ENCODE data around the gene C8G. TPM values are rescaled to one million over a fixed set of nuclear protein-coding genes. Genes with fewer than 3 reads are reported as not detected.
A peak's percentile ranks its signal among the peaks of the same experiment; 100 is the strongest.

C8G gene
- total RNA-seq, 6 experiments from 2014 or later = 248 to 755 (median 453) TPM

- no peaks in the 10 kb centered on the region for H3K27me3 ChIP-seq
These were observed 35.8 kb downstream of the C8G start for GRCh38 chr9:136980669-136981478.

GRCh38 chr9:136981588-136982231 lies 36.7 kb downstream of the C8G start:
- peak; percentile 35 to 61 (median 56) for ATAC-seq

More at GRCh38 chr9:136980669-136981478, 35.8 kb downstream of the C8G start:
- no peaks in the 10 kb centered on the region for H3K36me3 ChIP-seq
- TF ChIP-seq, protein P1, sequence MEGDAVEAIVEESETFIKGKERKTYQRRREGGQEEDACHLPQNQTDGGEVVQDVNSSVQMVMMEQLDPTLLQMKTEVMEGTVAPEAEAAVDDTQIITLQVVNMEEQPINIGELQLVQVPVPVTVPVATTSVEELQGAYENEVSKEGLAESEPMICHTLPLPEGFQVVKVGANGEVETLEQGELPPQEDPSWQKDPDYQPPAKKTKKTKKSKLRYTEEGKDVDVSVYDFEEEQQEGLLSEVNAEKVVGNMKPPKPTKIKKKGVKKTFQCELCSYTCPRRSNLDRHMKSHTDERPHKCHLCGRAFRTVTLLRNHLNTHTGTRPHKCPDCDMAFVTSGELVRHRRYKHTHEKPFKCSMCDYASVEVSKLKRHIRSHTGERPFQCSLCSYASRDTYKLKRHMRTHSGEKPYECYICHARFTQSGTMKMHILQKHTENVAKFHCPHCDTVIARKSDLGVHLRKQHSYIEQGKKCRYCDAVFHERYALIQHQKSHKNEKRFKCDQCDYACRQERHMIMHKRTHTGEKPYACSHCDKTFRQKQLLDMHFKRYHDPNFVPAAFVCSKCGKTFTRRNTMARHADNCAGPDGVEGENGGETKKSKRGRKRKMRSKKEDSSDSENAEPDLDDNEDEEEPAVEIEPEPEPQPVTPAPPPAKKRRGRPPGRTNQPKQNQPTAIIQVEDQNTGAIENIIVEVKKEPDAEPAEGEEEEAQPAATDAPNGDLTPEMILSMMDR (IDR thresholded peaks at IDR 0.05) = no peak
- TF ChIP-seq POLR2A (IDR thresholded peaks at IDR 0.05) = no peak
- H3K27ac ChIP-seq = no peak overlapping the region
- ATAC-seq = no peak
- no peaks in the 10 kb centered on the region for H3K9me3 ChIP-seq
- intact Hi-C loops (cut with DNase I) = no loop called here
- no peak for DNase-seq
- 84% methylated on average over 5 of the region's 16 CpGs for WGBS (ENCODE audit: insufficient coverage, low coverage, low lambda C conversion rate, missing lambda C conversion rate)
- H3K4me1 ChIP-seq = no peaks in the 10 kb centered on the region
- no peak overlapping the region for H3K4me3 ChIP-seq

GRCh38 chr9:136982232-136983051 lies 37.4 kb downstream of the C8G start, which contains the start of gene LCNL1:
TSS of gene LCNL1 (plus strand) at chr9:136982993. CDS start at chr9:136983587, 594 bp downstream.
- DNase-seq = no peak
- no peak within 1 kb of the TSS for H3K27ac ChIP-seq
- no CpG with 5 or more reads among the region's 18 CpGs for WGBS (ENCODE audit: insufficient coverage, low coverage, low lambda C conversion rate, missing lambda C conversion rate)

More at GRCh38 chr9:136981588-136982231, 36.7 kb downstream of the C8G start:
- H3K4me3 ChIP-seq = no peak overlapping the region
- no peak for DNase-seq
- no peaks in the 10 kb centered on the region for H3K9me3 ChIP-seq
- no peaks in the 10 kb centered on the region for H3K4me1 ChIP-seq
- no peak overlapping the region for H3K27ac ChIP-seq
- TF ChIP-seq POLR2A (IDR thresholded peaks at IDR 0.05) = no peak
- TF ChIP-seq, protein P1 (IDR thresholded peaks at IDR 0.05) = no peak
- intact Hi-C loops (cut with DNase I) = no loop called here
- no peaks in the 10 kb centered on the region for H3K27me3 ChIP-seq
- H3K36me3 ChIP-seq = no peaks in the 10 kb centered on the region
- WGBS (ENCODE audit: insufficient coverage, low coverage, low lambda C conversion rate, missing lambda C conversion rate) = 84% methylated on average over 8 of the region's 17 CpGs

GRCh38 chr9:136983167-136983566 lies 38.1 kb downstream of the C8G start:
- Histone ChIP-seq H3K4me3 (no peak overlapping the region), H3K4me1 (no peaks in the 10 kb centered on the region), H3K27ac (no peak overlapping the region), H3K36me3 (no peaks in the 10 kb centered on the region), H3K27me3 (no peaks in the 10 kb centered on the region), H3K9me3 (no peaks in the 10 kb centered on the region)
- TF ChIP-seq POLR2A (IDR thresholded peaks at IDR 0.05) = no peak
- TF ChIP-seq, protein P1 (IDR thresholded peaks at IDR 0.05) = no peak
- ATAC-seq (no peak), DNase-seq (no peak)
- intact Hi-C loops (cut with DNase I) = no loop called here
- WGBS (ENCODE audit: insufficient coverage, low coverage, low lambda C conversion rate, missing lambda C conversion rate) = 56% methylated on average over 4 of the region's 9 CpGs

More at GRCh38 chr9:136982232-136983051, 37.4 kb downstream of the C8G start, which contains the start of gene LCNL1:
- no peak for TF ChIP-seq POLR2A (IDR thresholded peaks at IDR 0.05)
- TF ChIP-seq, protein P1 (IDR thresholded peaks at IDR 0.05) = no peak
- Histone ChIP-seq H3K27me3 (no peaks in the 10 kb centered on the region), H3K4me1 (no peaks in the 10 kb centered on the region), H3K4me3 (no peak within 1 kb of the TSS), H3K36me3 (no peaks in the 10 kb centered on the region), H3K9me3 (no peaks in the 10 kb centered on the region)
- no peak for ATAC-seq
- intact Hi-C loops (cut with DNase I) = no loop called here

Data from right lobe of liver (tissue), 6 donors.